ENCODE data around the gene RAP2A. TPM values are rescaled to one million over a fixed set of nuclear protein-coding genes. Genes with fewer than 3 reads are reported as not detected.

The RAP2A gene
- total RNA-seq, 4 donors from 2014 or later: 7.9 to 76.9 (median 24.2) TPM

DNA sequence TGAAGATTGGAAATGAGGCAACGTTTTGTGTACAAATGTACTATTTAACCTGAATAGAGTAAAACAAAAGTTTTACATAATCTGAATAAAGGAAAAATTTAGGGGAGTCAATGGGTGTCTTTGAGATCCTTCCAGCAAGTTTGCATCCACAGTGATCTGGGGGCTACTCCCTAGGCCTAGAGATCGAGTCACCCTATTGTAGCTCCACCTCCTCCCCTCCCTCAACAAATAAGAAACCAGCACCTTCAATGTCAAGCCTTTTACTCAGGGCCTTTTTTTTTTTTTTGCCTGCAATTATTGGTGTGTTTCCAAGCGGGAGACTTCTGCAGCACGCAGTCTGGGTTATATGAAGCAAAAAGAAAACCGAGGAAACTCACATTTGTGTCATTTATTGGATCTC lies 16.3 kb upstream of the RAP2A start:
- Histone ChIP-seq H3K27me3 (no peaks in the 10 kb centered on the region), H3K4me3 (no peak overlapping the region), H3K36me3 (no peaks in the 10 kb centered on the region), H3K4me1 (no peaks in the 10 kb centered on the region), H3K9me3 (no peaks in the 10 kb centered on the region), H3K27ac (no peak overlapping the region)
- DNase-seq: no peak
- TF ChIP-seq, protein P1, sequence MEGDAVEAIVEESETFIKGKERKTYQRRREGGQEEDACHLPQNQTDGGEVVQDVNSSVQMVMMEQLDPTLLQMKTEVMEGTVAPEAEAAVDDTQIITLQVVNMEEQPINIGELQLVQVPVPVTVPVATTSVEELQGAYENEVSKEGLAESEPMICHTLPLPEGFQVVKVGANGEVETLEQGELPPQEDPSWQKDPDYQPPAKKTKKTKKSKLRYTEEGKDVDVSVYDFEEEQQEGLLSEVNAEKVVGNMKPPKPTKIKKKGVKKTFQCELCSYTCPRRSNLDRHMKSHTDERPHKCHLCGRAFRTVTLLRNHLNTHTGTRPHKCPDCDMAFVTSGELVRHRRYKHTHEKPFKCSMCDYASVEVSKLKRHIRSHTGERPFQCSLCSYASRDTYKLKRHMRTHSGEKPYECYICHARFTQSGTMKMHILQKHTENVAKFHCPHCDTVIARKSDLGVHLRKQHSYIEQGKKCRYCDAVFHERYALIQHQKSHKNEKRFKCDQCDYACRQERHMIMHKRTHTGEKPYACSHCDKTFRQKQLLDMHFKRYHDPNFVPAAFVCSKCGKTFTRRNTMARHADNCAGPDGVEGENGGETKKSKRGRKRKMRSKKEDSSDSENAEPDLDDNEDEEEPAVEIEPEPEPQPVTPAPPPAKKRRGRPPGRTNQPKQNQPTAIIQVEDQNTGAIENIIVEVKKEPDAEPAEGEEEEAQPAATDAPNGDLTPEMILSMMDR (IDR thresholded peaks at IDR 0.05): no peak
- no peak for TF ChIP-seq POLR2A (IDR thresholded peaks at IDR 0.05)
- intact Hi-C loops (cut with DNase I; ENCODE audit: low total_unique reads): no loop called here

GRCh38 chr13:97422118-97423054 lies 11.6 kb upstream of the RAP2A start:
- intact Hi-C loops (cut with DNase I; ENCODE audit: low total_unique reads): no loop called here
- Histone ChIP-seq H3K4me1 (no peaks in the 10 kb centered on the region), H3K4me3 (no peak overlapping the region), H3K27ac (no peak overlapping the region), H3K27me3 (no peaks in the 10 kb centered on the region), H3K36me3 (no peaks in the 10 kb centered on the region), H3K9me3 (no peaks in the 10 kb centered on the region)
- no peak for TF ChIP-seq POLR2A (IDR thresholded peaks at IDR 0.05)
- TF ChIP-seq, protein P1 (IDR thresholded peaks at IDR 0.05): no peak
- no peak for DNase-seq

- H3K9me3 ChIP-seq: no peaks in the 10 kb centered on the region
- DNase-seq: no peak
- no peak overlapping the region for H3K4me3 ChIP-seq
- no peak for TF ChIP-seq POLR2A (IDR thresholded peaks at IDR 0.05)
- TF ChIP-seq, protein P1 (IDR thresholded peaks at IDR 0.05): no peak
- H3K4me1 ChIP-seq: no peaks in the 10 kb centered on the region
- no peaks in the 10 kb centered on the region for H3K27me3 ChIP-seq
- no peaks in the 10 kb centered on the region for H3K36me3 ChIP-seq
- intact Hi-C loops (cut with DNase I; ENCODE audit: low total_unique reads): no loop called here
- no peak overlapping the region for H3K27ac ChIP-seq
These were observed 10.5 kb upstream of the RAP2A start for GRCh38 chr13:97423300-97424045.

GRCh38 chr13:97425590-97425989 lies 8.4 kb upstream of the RAP2A start:
- no peak for DNase-seq
- no peaks in the 10 kb centered on the region for H3K27me3 ChIP-seq
- H3K36me3 ChIP-seq: no peaks in the 10 kb centered on the region
- no peak overlapping the region for H3K27ac ChIP-seq
- H3K4me1 ChIP-seq: no peaks in the 10 kb centered on the region
- intact Hi-C loops (cut with DNase I; ENCODE audit: low total_unique reads): no loop called here
- H3K4me3 ChIP-seq: no peak overlapping the region
- no peak for TF ChIP-seq POLR2A (IDR thresholded peaks at IDR 0.05)
- TF ChIP-seq, protein P1 (IDR thresholded peaks at IDR 0.05): no peak
- no peaks in the 10 kb centered on the region for H3K9me3 ChIP-seq

DNA sequence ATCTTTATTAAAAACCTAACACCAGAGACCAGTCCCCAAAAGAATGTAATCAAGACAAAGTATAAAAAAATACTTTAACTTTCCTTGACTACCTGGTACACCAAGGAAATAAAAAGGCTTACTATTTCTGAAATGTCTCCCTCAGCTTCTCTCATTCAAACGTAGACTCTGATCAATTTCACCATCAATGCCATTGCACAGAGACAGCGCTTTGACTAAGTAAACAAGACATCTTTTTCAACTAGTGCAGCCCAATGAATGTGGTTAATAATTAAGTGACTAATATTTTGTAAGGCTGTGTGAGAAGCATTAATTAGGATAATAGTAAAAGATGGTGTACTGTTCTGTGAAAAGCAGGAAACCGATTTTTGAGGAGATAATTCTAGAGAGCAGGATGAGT lies 7.3 kb upstream of the RAP2A start:
- TF ChIP-seq, protein P1 (IDR thresholded peaks at IDR 0.05): no peak
- TF ChIP-seq POLR2A (IDR thresholded peaks at IDR 0.05): no peak
- H3K27ac ChIP-seq: no peak overlapping the region
- no peaks in the 10 kb centered on the region for H3K9me3 ChIP-seq
- no peak for DNase-seq
- no peaks in the 10 kb centered on the region for H3K36me3 ChIP-seq
- H3K4me1 ChIP-seq: no peaks in the 10 kb centered on the region
- no peaks in the 10 kb centered on the region for H3K27me3 ChIP-seq
- intact Hi-C loops (cut with DNase I; ENCODE audit: low total_unique reads): no loop called here
- H3K4me3 ChIP-seq: no peak overlapping the region

All from uterus (tissue), 4 donors.